SH-SY5Y (cell line): ENCODE measurements around the gene ETS1.

Experiments used
- GATA2 ChIP-seq: IDR thresholded peaks from 2 replicates; pipeline ENCODE4 v1.6.1; 2011; ENCODE audit warnings: mild to moderate bottlenecking, low read depth, low read length
- GATA3 ChIP-seq: IDR thresholded peaks from 2 replicates; pipeline ENCODE4 v1.6.1; 2011; ENCODE audit warnings: low read depth, mild to moderate bottlenecking, low read length, moderate library complexity

ETS1 gene

DNA sequence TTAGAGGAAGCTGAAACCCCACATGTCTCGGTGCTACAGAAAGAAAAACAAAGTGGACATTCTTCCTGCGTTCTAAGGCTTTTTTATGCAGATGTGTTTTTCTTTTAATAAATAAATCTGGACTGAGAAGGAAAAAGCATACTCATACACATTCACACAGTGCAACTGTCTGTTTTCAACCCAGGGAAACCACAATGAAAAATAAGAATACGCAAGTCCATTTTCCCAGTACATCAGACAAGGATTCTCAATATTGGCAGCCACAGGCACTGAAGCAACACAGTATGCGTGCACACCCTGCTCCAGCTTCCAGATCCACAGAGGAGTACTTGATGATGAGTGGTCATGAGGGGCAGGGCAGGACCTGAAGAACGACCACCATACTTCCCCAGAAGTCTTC, 86.9 kb downstream of the ETS1 start:
- TF ChIP-seq GATA2 (no peak), GATA3 (no peak)

DNA sequence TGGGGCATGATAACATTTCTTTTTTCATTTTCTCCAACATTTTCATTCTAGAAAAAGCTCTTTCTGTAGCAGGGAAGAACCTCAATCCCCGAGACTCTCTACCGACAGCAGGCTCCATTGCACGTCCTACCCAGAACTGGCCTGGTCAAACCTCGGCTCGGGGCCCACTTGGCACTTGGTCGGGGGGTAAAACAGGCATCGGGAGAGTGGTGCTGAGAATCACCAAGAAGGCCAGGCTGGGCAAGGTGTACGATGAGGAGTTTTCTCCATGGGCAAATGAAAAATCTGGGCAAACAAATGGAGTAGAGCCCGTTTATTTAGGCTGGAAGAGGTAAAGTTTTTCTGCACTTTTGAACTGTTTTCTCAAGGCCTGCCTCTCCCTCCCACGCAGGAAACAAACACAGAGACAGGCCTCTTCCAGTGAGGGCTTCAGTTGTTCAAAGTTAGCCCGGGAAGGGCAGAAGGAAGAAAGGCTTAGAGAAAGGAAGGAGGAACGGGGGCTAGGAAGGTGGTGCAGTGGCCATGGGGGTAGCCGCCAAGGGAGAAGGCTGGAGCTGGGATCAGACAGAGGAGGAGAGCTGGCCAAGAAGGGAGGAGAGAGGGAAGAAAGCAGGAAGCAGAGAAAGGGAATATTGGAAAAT, 87.6 kb downstream of the ETS1 start:
- TF ChIP-seq GATA3 = no peak
- TF ChIP-seq GATA2 = no peak

DNA sequence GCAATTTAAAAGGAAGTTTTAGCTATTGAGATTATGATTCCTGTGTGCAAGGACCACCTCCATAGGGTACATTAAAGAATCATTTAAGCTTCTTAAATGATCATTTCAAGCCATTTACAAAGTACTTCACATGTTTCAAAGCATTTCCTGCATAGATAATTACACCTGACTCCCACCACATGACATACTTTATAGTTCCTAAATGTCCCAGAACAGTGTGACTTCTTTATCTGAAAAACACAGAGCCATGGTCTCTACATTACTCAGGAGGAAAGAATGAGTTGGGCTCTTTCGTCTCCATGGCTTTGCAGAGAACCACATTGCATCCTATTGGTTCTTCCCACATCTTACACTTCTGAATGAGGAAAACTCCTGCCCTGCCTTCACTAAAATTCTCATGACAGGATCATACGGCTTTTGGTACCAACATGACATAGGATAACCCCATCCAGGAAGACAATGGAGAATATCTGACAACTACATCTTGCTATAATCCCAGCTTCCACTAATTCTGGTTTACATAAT, 88.6 kb downstream of the ETS1 start:
- TF ChIP-seq GATA3 = no peak
- no peak for TF ChIP-seq GATA2

DNA sequence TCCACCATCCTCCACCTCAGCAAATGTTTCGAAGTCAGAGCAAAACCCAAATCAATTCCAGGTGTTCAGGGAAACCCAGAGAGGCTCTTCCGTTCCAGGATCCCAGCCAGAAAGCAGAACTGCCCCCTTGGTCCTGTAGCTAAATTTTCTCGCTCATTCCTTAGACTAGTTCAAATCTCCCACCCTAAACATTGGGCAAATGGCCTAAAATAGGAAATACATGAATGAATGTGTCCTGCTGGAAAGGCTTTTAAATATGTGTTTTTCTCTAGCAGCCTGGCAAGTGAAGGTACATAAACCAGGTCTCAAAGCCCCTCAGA, 89.6 kb downstream of the ETS1 start:
- no peak for TF ChIP-seq GATA3
- no peak for TF ChIP-seq GATA2

DNA sequence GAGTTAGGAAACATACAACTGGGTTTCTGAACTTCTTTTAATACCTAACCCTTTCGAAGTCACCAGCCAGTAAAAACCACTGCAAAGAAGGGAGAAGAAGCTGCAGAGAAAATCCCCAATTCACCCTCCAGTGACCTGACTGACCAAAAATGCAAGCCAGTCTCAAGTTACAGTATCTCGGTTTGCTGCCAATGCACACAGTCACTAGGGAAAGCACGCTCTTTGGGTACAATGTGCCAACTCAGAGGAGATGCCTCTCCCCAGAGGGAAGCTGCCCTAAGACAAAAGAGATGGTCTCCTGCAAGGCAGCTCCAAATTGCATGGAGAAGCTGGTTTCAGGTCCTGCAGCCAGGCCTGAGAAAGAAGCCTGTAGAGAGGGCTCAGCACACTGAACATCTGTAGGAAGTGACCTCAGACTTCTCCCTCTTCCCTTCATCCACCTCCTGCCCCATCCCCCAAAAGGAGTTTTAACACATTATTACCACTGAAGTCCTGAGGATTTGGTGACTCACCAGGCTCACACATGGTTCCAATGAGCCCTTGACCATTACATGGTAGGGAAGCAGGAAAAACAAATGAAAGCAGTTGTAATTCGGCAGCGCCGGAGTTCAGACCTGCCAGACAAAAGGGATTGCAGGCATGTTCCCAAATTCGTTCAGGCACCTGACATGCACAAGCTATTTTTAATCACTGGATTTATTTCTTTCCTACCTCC, 90.1 kb downstream of the ETS1 start:
- TF ChIP-seq GATA2 (no peak), GATA3 (no peak)

DNA sequence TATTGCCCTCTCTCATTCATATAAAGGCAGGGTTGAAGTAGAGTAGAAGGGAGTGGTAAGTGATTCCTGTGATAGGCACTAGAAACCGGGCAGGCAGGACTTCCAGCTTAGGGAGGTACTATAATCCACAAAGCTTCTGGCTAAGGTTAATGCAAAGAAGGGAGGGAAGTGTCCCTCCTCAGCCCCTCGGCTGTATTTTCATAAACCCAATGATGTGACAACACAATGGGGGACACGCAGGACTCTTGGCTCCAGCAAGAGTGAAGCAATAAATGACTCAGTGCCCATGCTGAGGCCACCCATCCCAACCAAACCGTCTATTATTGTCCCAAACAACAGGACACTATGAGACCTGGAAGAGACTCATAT, 90.7 kb downstream of the ETS1 start:
- no peak for TF ChIP-seq GATA2
- no peak for TF ChIP-seq GATA3

DNA sequence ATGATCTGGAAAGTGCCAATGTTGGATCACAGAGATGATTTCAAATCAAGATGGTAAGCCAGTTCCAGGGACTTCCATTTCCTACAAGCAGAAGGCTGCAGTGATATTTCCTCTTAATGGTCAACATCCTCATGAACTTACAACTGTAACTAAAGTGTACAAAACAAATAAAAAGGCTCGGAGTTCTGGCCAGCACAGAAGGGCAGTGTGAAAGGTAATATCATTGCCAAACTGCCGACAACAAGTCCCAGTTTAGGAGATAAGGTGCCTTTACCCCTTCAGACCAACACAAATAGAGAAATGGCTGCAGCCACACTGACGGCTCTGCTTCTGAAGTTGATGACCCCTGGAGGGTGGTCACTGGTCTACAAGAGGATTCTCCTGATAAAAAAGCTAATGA, 91.1 kb downstream of the ETS1 start:
- TF ChIP-seq GATA2 (no peak), GATA3 (no peak)

DNA sequence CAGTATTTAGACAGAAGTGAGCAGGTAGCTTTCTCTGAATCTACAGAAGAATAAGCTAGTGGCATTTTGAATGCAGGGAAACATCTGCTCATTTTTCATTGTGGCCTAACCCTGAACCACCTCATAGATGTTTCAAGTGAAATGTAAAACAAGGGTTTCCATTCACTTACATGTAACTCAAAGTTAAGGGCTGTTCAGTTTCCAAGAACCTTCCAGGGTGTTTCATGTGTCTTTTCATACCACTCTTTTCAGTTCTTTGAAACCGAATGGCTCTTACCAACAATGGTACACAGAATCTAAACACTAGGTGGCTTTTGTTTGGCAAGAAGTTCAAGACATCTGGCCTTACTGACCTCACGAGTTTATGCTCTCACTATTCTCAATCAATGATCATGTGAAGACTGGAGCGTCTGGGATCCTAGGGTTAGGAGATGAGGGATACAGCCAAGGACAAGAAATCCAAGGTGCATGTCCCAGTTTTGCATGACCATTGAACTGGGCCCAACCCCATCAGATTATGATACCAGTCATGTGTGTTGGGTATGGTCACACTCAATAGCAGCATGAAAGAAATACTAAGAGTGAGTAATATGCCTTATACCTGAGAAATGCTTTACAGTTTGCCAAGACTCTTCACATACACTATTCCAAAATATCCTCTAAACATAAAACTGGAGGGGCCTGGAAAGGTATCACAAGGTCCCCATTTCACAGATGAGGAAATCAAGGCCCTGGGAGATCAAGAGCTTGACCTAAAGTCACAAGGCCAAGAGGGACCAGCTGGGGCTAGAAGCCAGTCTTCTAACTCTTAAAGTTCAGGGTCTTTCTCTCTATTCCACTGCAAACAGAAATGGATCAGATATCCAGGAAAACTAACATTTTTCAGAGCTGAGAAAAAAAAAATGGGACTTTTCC, 92.7 kb downstream of the ETS1 start:
- TF ChIP-seq GATA2 (no peak), GATA3 (no peak)

DNA sequence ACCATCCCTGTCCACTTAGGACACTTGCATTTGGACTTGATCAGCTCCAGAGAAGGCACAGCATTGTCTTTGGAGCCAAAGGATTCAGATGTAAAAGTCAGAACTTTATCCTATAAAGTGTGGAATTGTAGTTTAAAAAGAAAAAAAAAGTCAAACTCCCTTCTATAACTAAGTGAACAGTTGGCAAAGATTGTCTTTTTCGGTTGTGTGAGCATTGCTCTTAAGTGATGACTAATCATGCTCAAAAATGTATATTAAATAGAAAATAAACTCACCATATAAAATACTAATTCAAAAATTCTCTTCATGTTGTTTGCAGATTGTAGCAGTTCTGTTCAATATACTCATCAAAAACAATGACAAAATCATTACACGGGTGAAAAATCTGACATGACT, 93.8 kb downstream of the ETS1 start:
- no peak for TF ChIP-seq GATA2
- TF ChIP-seq GATA3 = no peak

DNA sequence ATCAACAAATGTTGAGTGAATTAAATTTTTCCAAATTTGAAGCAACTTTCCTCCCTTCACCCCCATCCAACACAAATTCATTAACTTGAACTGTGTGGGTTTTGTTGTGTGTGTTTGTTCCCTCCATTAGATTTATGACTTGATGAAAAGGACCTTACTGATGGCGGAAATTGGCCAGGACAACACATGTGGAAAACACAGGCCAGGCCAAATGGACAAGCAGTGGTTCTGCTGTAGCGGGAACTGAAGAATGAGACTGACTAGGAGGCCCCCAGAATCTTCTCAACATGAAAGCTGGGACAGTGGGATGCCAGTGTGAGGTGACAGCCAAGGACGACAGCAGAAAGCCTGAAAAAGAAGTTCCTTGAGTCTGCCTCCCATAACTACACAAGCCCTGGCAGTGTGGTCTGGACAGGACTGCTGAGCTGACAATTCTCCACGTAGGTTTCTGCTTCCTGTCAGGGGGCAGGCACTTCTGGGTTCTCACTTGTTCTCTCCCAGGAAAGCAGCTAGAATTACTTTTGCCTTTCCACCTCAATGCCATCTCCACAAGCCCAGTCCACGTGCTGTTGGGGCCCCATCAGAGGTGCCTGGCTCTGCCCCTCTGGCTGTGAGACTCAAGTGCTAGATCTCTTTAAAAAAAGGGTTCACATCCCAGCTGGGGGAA, 94.3 kb downstream of the ETS1 start:
- TF ChIP-seq GATA2 = no peak
- TF ChIP-seq GATA3 = no peak

DNA sequence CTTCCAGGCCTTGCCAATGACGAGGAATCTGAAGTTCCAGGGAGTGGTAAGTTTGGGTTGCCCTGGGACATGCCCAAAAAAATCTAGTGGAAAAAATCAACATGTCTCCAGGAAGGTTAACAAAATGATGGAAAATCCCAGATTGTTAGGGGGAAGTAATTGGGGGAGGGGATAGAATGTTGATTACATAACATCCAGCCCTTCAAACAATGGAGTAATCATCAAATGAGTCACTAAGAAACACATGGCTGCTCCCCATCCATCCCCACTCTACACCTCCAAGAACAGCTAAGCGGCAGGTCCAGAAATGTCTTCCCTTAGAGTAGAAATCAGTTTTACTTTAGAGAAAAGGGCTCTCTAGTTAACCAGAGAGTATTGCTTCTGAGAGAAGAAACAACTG, 94.9 kb downstream of the ETS1 start:
- no peak for TF ChIP-seq GATA2
- no peak for TF ChIP-seq GATA3

DNA sequence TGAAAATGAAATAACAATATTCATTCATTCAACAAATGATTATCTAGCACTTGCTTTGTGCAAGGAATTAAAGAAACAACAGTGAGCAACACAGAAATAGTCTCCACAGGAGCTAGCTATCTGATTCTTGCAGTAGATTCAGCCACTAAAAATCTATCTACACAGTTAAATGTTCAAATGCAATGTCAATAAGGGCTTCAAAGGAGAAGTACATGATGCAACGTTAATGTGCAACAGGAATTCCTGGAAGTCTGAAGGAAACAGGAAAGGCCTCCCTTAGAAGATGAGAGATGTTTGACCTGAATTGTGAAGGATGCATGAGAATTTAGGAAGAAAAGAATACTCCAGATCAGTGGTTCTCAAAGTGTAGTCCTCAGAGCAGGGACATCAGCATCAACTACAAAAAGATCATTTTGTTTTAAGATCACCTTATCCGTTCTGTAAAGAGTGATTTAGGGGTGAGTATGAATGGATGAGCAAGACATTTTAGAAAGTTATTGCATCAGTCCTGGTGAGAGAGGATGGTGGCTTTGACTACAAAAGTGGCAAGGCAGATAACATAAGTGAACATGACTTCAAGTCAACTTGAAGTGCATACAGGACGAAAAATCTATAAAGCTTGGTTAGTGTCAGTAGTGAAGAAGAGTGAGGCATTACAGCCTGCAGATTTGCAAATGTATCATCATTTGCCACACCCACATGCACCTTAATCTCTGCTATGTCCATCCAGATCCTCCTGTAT, 96.0 kb downstream of the ETS1 start:
- TF ChIP-seq GATA2 (no peak), GATA3 (no peak)

DNA sequence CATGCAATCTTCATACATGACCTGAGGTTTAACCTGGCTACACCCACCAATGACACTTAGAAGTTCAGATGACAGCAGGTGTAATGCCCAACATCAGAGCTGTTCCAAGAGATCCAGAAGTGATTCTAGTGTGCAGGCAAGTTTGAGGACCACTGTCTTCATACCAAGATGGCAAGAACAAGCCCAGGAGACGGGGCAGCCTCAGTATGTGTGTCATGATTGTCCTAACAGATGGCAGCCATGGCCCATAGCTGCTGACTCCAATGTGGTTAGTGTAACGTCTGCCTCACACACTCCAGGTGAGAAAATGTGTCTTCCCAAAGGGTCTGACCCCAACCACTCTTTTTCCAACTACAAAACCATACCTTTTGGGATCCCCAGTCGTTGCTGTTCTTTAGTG, 97.3 kb downstream of the ETS1 start:
- TF ChIP-seq GATA3 = no peak
- TF ChIP-seq GATA2 = no peak

DNA sequence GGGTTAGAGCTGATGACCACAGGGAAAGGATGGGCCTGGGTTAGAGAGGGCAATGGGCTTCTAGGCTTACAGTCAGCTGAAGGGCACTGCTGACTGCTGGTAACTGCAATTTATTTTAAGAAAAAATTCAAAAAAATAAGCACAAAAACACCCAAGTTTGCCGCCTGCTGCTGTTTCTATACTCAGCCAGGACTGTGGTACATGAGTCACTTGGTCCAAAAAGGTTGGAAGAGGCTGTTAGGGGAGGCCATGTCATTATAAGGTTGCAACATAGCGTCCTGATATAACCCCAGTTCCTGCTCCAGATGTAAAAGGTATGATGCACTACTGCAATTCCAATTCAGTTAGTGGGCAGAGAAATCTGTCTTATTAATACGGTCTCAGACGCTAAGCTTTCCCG, 98.9 kb downstream of the ETS1 start:
- no peak for TF ChIP-seq GATA3
- TF ChIP-seq GATA2 = no peak
